OCI-LY3 (cell line): Measurements from ENCODE around the gene ARHGEF28.

ENCODE experiments used
- H2AFZ ChIP-seq: fragments of 200-600, 300-600 bp; shearing (Covaris generic); 2 replicates; pipeline ENCODE4 v1.6.0; 2014; ENCODE audit warnings: antibody characterized with exemption, low read depth, low read length
- H3K27ac ChIP-seq: fragments of 200-600, 300-600 bp; sonication (generic); 2 replicates; pipeline ENCODE4 v1.5.1; 2014; ENCODE audit warnings: mild to moderate bottlenecking, low read length, moderate library complexity, mixed read lengths
- H3K27me3 ChIP-seq: fragments of 200-600, 300-600 bp; sonication (generic); 2 replicates; pipeline ENCODE4 v1.6.1; 2014; ENCODE audit warnings: low read depth, low read length, mixed read lengths
- H3K36me3 ChIP-seq: fragments of 200-600, 300-600 bp; sonication (generic); replicated peaks from 2 replicates; pipeline ENCODE3; 2014; ENCODE audit warnings: low read depth, low read length, mixed read lengths
- H3K4me1 ChIP-seq: fragments of 300-600, 200-600 bp; sonication (generic); 2 replicates; pipeline ENCODE4 v1.6.1; 2014; ENCODE audit warnings: low read length, mixed read lengths
- H3K4me2 ChIP-seq: fragments of 200-600, 300-600 bp; sonication (generic); 2 replicates; pipeline ENCODE4 v1.6.1; 2014; ENCODE audit warnings: low read length, mixed read lengths
- H3K4me3 ChIP-seq: fragments of 300-600, 200-600 bp; sonication (generic); 2 replicates; pipeline ENCODE4 v1.5.1; 2014; ENCODE audit warnings: antibody characterized with exemption, mild to moderate bottlenecking, low read length, moderate library complexity
- H3K79me2 ChIP-seq: fragments of 300-600, 200-600 bp; shearing (Covaris generic); 2 replicates; pipeline ENCODE4 v1.6.1; 2014; ENCODE audit warnings: mild to moderate bottlenecking, low read length, mixed read lengths
- H3K9ac ChIP-seq: fragments of 300-600, 200-600 bp; shearing (Covaris generic); 2 replicates; pipeline ENCODE4 v1.6.0; 2014; ENCODE audit warnings: mild to moderate bottlenecking, low read length, moderate library complexity
- H3K9me3 ChIP-seq: fragments of 200-600, 300-600 bp; shearing (Covaris generic); 2 replicates; pipeline ENCODE4 v1.6.1; 2014; ENCODE audit warnings: low read length, mixed read lengths; ENCODE audit not compliant: insufficient read depth
- H4K20me1 ChIP-seq: fragments of 200-600, 300-600 bp; sonication (generic); 2 replicates; pipeline ENCODE4 v1.6.1; 2016; ENCODE audit warnings: low read length, mixed read lengths; ENCODE audit not compliant: insufficient read depth
- EZH2phosphoT487 ChIP-seq: fragments of 200-600 bp; shearing (Covaris generic); IDR thresholded peaks from 2 replicates; pipeline ENCODE4 v1.6.1; 2018; ENCODE audit warnings: antibody characterized with exemption, mixed run types, low read depth
- TF ChIP-seq, protein P1 (sequence below): fragments of 200-600, 300-600 bp; sonication (generic); IDR thresholded peaks from 2 replicates; pipeline ENCODE4 v1.5.1; 2014; ENCODE audit warnings: antibody characterized with exemption, low read length, low read depth

Gene ARHGEF28

DNA sequence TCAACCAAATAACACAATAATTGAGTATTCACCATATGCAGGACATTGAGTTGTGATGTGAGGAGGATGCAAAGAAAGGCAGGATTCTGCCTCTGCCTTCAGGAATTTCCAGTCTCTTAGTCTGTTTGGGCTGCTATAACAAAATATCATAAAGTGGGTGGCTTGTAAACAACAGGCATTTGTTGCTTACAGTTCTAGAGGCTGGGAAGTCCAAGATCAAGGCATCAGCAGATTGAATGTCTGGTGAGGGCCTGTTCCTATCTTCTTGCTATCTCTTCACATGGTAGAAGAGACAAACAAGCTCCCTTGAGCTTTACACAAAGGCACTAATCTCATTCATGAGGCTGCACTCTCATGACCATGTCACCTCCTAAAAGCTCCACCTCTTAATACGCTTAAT is 360.7 kb downstream of the ARHGEF28 start:
- no peak overlapping the region for H2AFZ ChIP-seq
- no peaks in the 10 kb centered on the region for H3K9me3 ChIP-seq
- TF ChIP-seq, protein P1, sequence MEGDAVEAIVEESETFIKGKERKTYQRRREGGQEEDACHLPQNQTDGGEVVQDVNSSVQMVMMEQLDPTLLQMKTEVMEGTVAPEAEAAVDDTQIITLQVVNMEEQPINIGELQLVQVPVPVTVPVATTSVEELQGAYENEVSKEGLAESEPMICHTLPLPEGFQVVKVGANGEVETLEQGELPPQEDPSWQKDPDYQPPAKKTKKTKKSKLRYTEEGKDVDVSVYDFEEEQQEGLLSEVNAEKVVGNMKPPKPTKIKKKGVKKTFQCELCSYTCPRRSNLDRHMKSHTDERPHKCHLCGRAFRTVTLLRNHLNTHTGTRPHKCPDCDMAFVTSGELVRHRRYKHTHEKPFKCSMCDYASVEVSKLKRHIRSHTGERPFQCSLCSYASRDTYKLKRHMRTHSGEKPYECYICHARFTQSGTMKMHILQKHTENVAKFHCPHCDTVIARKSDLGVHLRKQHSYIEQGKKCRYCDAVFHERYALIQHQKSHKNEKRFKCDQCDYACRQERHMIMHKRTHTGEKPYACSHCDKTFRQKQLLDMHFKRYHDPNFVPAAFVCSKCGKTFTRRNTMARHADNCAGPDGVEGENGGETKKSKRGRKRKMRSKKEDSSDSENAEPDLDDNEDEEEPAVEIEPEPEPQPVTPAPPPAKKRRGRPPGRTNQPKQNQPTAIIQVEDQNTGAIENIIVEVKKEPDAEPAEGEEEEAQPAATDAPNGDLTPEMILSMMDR: no peak
- TF ChIP-seq EZH2phosphoT487: no peak
- no peak overlapping the region for H3K4me3 ChIP-seq
- no peaks in the 10 kb centered on the region for H3K79me2 ChIP-seq
- no peak overlapping the region for H3K9ac ChIP-seq
- H3K36me3 ChIP-seq: no peaks in the 10 kb centered on the region
- H3K27ac ChIP-seq: no peak overlapping the region
- 0 out of 2 replicates have a peak, but pooled peaks cover 10% of the 10 kb centered on the region for H3K27me3 ChIP-seq
- H4K20me1 ChIP-seq: no peaks in the 10 kb centered on the region
- no peak overlapping the region for H3K4me2 ChIP-seq
- H3K4me1 ChIP-seq: no peaks in the 10 kb centered on the region

DNA sequence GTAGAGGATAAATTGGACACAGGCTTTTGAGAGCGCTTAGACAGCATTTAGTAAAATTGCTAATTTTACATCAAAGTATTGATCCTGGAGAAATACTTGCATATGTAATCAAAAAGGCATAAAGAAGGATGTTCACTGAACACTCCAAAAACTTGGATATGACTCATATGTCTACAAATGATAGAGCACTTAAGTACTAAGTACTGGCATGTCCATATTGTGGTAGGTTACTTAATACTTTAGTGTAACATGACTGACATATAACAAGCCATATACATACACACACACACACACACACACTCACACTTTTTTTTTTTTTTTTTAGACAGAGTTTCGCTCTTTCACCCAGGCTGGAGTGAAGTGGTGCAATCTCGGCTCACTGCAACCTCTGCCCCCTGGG is 361.9 kb downstream of the ARHGEF28 start:
- H3K9me3 ChIP-seq: no peaks in the 10 kb centered on the region

DNA sequence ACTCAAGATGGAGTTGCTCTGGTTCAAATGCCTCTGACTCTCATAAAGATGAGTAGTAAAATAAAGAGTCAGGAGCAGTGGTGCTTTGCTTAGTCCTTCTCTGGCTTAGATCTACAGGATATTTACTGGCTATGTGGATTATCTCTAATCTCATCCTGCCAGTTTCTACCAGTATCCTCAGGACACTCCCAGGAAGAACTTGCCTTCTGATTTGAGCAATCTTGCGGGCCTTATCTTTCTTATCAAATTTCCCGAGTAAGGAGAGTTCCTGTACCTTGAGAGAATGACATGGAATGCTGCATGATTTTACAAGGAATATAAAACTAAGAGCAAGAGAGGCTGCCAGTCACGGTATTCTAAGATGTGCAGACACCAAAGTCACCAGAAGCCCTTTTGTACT is 364.0 kb downstream of the ARHGEF28 start:
- no peaks in the 10 kb centered on the region for H4K20me1 ChIP-seq
- H3K27me3 ChIP-seq: 0 out of 2 replicates have a peak, but pooled peaks cover 6% of the 10 kb centered on the region
- H3K9me3 ChIP-seq: no peaks in the 10 kb centered on the region
- TF ChIP-seq EZH2phosphoT487: no peak
- TF ChIP-seq, protein P1: no peak
- H3K4me2 ChIP-seq: no peak overlapping the region
- no peaks in the 10 kb centered on the region for H3K79me2 ChIP-seq
- no peaks in the 10 kb centered on the region for H3K36me3 ChIP-seq
- H3K27ac ChIP-seq: no peak overlapping the region
- H3K9ac ChIP-seq: no peak overlapping the region
- no peak overlapping the region for H2AFZ ChIP-seq
- H3K4me1 ChIP-seq: no peaks in the 10 kb centered on the region
- no peak overlapping the region for H3K4me3 ChIP-seq

More for the DNA sequence above, 361.9 kb downstream of the ARHGEF28 start:
- Histone ChIP-seq H3K79me2 (no peaks in the 10 kb centered on the region), H3K36me3 (no peaks in the 10 kb centered on the region), H3K4me3 (no peak overlapping the region), H3K27ac (no peak overlapping the region), H3K4me1 (no peaks in the 10 kb centered on the region), H4K20me1 (no peaks in the 10 kb centered on the region), H3K9ac (no peak overlapping the region), H3K27me3 (0 out of 2 replicates have a peak, but pooled peaks cover 6% of the 10 kb centered on the region), H3K4me2 (no peak overlapping the region), H2AFZ (no peak overlapping the region)
- TF ChIP-seq EZH2phosphoT487: no peak
- TF ChIP-seq, protein P1: no peak
